Hematopoietic multipotent progenitor cell treated with erythropoietin and hydrocortisone succinate and interleukin-3 and kit ligand, for 17 days (in vitro differentiated cells): ENCODE data around the gene PKD2.
"Not testable (repeated sequence)": the region's sequence is repeated elsewhere in the genome, so short reads cannot be mapped to it uniquely, and the experiment has no call there.

Source experiments
- DNase-seq: peaks from one replicate; pipeline ENCODE4 v3.0.0-alpha.2; 2015; ENCODE audit warnings: low spot score

The PKD2 gene

DNA sequence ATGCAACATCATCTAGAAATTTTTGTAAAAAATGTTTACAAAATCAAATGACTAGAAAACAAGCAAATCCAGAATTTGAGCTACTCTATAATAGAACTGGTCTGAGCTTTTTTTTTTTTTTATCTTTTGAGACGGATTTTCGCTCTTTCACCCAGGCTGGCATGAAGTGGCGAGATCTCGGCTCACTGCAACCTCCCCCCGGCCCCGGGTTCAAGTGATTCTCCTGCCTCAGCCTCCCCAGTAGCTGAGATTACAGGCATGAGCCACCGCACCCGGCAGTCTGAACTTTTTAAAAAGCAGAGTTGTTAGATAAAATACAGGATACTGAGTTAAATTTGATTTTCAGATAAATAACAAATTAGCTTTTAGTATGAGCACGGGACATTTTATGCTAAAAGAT lies 20.9 kb upstream of the PKD2 start:
- DNase-seq, result no peak

DNA sequence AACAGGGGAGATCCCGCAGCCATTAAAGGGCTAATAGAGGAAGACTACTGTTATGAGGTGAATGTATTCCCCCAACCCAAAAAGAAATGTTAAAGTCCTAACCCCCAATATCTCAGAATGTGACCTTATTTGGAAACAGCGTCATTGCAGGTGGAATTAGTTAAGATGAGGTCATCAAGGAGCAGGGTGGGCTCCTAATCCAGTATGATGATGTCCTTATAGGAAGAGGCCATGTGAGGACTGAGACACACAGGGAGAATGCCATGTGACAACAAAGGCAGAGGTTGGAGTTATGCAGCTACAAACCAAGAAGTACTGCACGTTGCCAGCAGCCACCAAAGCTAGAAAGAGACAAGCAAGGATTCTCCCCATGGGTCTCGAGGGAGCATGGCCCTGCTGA lies 17.7 kb upstream of the PKD2 start:
- no peak for DNase-seq

GRCh38 chr4:87995435-87995834 lies 12.0 kb upstream of the PKD2 start:
- no peak for DNase-seq

DNA sequence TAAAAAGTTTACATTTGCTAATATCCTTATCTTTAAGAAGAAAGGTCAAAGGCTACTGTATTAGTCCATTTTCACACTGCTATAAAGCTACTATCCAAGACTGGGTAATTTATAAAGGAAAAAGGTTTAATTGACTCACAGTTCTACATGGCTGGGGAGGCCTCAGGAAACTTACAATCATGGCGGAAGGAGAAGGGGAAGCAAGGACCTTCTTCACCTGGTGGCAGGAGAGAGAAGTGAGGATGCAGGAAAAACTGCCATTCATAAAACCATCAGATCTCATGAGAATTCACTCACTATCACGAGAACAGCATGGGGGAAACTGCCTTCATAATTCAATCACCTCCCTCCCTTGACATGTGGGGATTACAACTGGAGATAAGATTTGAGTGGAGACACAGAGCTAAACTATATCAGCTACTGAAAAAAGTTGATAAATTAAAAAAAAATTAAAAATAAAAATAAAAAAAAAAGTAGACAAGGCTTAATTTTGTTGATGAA lies 8.2 kb upstream of the PKD2 start:
- not testable (repeated sequence) for DNase-seq

DNA sequence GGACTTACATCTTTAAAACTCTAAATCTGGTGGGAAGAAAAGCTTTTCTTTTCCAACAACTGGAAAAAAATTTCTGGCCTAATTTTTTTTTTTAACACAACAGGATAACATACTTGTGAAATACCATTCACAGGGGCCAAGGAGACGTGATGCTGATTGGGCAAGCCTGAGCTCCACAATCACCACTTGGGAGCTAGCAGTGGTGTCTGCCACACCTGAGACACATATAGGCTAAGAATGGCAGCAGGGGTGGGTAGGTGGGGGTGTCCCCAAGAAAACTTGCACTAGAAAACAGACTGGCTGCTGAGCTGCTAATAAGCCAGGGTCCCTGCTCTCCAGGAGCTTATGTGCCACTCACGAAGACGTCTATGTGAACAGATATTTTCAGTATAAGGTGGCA lies 5.6 kb upstream of the PKD2 start:
- no peak for DNase-seq

GRCh38 chr4:88002786-88003185 lies 4.6 kb upstream of the PKD2 start:
- no peak for DNase-seq

DNA sequence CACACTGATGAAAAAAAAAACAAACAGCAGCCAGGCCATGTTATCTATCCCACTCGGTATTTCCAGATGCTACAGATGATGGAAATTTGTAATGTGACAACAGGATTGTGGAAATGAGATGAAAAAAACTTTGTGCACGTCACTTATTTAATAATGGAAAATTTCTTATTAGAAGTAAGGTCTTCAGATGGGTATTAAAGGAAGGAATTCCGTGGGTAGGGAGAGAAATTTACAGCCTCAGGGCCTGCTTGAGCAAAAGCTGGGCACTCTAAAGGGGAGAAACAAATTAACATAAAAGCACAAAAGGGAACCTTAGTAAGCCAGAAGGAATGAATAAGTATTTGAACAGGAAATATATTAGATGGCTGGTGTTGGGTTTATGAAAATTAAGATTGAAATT lies 4.2 kb upstream of the PKD2 start:
- DNase-seq, result no peak

GRCh38 chr4:88005076-88005475 lies 2.4 kb upstream of the PKD2 start:
- no peak for DNase-seq

DNA sequence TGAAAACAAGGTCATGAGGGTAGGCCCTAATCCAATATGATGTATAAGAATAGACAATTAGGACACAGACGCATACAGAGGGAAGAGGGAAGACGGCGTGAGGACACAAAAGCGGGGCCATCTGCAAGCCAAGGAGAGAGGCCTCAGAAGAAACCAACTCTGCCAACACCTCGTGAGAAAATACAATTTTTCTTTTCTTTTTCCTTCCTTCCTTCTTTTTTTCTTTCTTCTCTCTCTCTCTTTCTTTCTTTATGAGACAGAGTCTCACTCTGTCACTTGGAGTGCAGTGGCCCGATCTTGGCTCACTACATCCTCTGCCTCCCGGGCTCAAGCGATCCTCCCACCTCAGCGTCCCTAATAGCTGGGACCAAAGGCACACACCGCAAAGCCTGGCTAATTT lies 1.5 kb upstream of the PKD2 start:
- no peak for DNase-seq

- no peak for DNase-seq
Observed at GRCh38 chr4:88006956-88007303, 505 bp upstream of the PKD2 start.

DNA sequence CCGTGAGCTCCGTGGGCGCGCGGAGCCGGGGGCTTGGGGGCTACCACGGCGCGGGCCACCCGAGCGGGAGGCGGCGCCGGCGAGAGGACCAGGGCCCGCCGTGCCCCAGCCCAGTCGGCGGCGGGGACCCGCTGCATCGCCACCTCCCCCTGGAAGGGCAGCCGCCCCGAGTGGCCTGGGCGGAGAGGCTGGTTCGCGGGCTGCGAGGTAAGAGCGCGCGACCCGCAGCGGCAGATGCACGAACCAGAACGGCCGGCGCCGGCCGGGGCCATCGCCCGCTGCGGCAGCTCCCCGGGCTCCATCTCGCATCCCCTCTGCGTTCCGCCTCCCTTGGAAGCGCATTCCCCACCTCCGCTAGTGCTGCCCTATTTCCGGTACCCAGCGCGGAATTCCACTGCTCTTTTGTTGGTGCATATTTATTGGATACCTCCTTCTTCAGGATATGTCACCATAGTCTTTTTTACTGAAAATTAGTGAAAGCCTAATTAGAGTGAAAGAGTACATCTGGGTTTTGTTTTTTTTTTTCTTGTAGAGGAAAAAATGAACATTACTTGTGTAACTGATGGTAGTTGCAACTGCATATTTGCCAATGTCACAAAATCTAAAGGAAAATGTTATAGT lies 797 bp downstream of the PKD2 start:
- no peak for DNase-seq

DNA sequence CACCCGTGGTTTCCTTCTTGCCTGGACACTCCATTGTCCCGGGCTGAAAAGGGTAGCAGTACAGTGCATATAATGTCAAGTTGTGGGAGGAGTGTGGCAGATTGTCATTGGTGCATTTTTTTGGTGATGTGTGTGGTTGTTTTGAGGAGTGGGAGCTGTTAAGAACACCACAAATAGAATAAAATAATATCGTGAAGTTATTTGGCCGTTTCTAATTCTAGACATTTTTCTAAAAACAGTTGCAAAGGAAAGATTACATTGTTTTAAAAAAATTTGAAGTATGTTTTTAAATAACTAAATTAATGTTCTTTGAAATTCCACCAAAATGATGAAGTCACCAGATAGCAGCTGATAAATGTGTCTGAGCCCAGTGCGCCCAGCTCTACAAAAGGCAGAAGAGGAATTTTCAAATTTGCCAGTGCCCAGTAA lies 1.3 kb downstream of the PKD2 start:
- DNase-seq, result no peak

GRCh38 chr4:88009871-88010270 lies 2.4 kb downstream of the PKD2 start:
- no peak for DNase-seq

GRCh38 chr4:88010966-88011365 lies 3.5 kb downstream of the PKD2 start:
- DNase-seq, result no peak

GRCh38 chr4:88012647-88013046 lies 5.2 kb downstream of the PKD2 start:
- no peak for DNase-seq

DNA sequence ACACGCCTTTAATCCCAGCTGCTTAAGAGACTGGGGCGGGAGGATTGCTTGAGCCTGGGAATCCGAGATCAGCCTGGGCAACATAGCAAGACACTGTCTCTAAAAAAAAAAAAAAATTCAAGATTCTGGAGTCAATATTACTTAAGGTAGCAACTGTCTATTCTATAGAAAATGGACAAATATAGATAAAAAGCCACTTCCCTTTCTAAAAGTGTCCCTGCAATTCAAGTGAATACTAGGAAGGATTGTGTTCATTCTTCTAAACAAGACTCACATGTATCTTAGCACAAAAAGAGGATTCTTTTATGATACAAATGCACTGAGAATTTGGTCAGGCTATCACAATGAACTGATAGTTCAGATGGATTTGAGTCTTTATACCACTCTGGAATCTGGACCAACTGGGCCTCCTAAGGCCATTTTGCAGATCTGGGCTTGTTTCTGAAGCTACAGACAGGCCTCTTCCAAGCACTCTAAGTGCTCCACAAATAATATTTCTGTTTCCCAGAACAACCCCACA lies 7.0 kb downstream of the PKD2 start:
- no peak for DNase-seq

- DNase-seq, result no peak
Observed at GRCh38 chr4:88015659-88016295, 8.3 kb downstream of the PKD2 start.

DNA sequence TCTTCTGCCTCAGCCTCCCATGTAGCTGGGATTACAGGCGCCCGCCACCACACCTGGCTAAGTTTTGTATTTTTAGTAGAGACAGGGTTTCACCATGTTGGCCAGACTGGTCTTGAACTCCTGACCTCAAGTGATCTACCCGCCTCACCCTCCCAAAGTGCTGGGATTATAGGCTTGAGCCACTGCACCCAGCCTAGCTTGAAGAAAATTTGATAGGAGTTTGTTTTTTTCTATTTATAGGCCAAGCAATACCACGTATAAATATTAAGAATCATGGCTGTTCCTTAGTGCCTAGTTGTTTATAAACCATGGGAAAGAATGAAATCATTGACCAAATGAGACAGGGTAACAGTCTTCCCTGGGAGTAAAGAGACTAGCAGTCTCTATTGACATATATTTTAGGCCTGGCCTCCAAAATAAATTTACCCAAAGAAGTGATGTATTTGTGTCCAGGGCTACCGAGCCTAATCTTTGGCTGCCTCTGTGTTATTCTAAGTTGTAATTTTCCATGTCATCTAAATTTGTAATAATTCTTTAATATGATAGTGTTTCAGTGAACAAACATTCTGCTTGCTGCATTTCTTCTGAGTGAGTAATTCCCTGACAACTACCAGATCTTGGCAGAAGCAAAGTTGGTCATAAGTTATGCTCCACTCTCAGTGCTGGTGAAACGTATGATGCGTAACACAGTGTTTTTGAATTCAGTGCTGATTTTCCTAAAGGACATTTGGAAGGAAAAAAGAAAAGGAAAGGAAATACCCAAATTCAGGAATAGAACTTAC lies 10.3 kb downstream of the PKD2 start:
- DNase-seq, result no peak

DNA sequence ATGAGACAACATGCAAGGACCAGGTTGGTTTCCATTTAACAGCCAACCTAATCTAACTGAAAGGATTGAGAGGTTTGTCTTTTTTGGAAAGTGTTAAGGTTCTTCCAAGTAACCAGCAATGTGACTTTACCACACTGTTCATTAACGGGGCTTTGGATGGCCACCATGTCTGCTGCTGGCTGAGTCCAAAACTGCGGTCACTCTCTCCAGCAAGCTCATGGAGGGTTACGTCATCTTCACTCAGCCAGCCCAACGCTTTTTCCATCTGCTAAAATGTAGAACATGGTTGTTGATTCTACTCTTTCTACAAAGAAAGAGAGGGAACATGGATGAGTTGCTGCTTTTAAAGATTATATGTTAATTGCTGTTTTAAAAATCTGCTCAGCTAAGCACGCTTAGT lies 11.0 kb downstream of the PKD2 start:
- DNase-seq, result no peak

DNA sequence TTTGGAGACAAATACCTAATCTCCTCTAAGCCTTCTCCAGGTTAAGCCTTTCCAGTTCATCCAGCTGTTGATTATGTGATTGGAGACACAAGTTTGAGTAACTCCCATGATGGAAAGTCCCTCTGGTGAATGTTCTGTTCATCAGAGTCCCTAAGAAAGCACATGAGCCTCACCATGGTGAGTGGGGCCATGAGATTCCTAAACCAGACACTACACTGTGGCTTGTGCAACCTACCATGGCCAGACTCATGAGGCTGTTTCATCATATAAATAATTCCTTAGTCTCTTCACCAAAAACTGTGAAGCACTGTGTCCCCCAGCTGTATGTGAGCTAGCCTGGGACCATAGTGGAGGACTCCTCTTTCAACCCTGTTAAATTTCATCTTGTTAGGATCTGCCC lies 14.4 kb downstream of the PKD2 start:
- no peak for DNase-seq

DNA sequence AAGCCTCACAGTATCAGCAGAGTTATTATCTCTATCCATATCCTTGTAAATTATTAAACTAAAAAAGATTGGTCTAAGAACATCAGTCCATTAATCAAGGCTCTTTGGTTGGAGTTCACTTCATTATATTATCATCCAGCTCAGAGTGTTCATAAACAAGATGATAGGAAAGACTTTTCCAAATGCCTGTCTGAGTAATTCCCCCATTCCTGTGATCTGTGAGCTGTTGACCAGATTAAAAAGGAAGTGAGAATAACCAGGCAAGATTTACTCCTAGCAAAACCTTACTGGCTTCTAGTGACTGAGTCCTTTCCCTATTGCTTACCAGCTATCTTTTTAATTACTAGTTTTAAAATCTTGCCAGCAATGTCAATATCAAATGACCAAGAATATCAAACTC lies 14.9 kb downstream of the PKD2 start:
- no peak for DNase-seq

GRCh38 chr4:88025868-88026661 lies 18.6 kb downstream of the PKD2 start:
- DNase-seq, result not testable (repeated sequence)
